Tibial nerve (tissue), 4 donors: ENCODE measurements around the gene GIT1. TPM values are rescaled to one million over a fixed set of nuclear protein-coding genes. Genes with fewer than 3 reads are reported as not detected.

Experiments
- DNase-seq, 2 donors: peaks; one replicate each; pipeline ENCODE4 v3.0.0-alpha.2; 2019; ENCODE audit warnings: low spot score in 2 of 2
- H3K27ac ChIP-seq, 4 donors: fragments of 200-600 bp; sonication (generic) in 3 of 4; one replicate each; pipeline ENCODE4 v1.5.1; 2017 to 2019; ENCODE audit warnings: mild to moderate bottlenecking in 1 of 4
- H3K27me3 ChIP-seq, 2 donors: fragments of 200-600 bp; sonication (generic) in 1 of 2; one replicate each; pipeline versions ENCODE4 v1.5.1 to v1.6.0; 2017 to 2019
- H3K36me3 ChIP-seq, 3 donors: fragments of 200-600 bp; sonication (generic); one replicate each; pipeline ENCODE4 v1.5.1; 2018 to 2019
- H3K4me1 ChIP-seq, 4 donors: fragments of 200-600 bp; sonication (generic) in 3 of 4; one replicate each; pipeline ENCODE4 v1.5.1; 2017 to 2019
- H3K4me3 ChIP-seq, 4 donors: fragments of 200-600 bp; sonication (generic) in 3 of 4; one replicate each; pipeline ENCODE4 v1.5.1; 2017 to 2019; ENCODE audit warnings: mild to moderate bottlenecking in 1 of 4, moderate library complexity in 1 of 4
- H3K9me3 ChIP-seq, 4 donors: fragments of 200-600 bp; sonication (generic) in 3 of 4; one replicate each; pipeline ENCODE4 v1.5.1; 2017 to 2019
- CTCF ChIP-seq, 5 experiments: fragments of 200-600 bp in 3 of 5; fragments of 450-650 bp in 2 of 5; sonication (generic) in 3 of 5; IDR thresholded peaks; one replicate each; pipeline ENCODE4 v1.5.1; 2016 to 2019; ENCODE audit warnings: antibody characterized with exemption in 5 of 5, mild to moderate bottlenecking in 3 of 5, moderate library complexity in 2 of 5
- EP300 ChIP-seq, 2 donors: sonication (generic); formaldehyde crosslinking; IDR thresholded peaks; one replicate each; pipeline ENCODE4 v1.6.1; 2017; ENCODE audit warnings: antibody characterized with exemption in 2 of 2, mild to moderate bottlenecking in 1 of 2
- POLR2A ChIP-seq, 2 donors: fragments of 450-650 bp; IDR thresholded peaks; one replicate each; pipeline ENCODE4 v1.6.1; 2017; ENCODE audit warnings: antibody characterized with exemption in 2 of 2, mild to moderate bottlenecking in 2 of 2, moderate library complexity in 2 of 2
- WGBS, 2 donors: methylation state at CpG; one replicate each; pipeline ENCODE4 v1.1.5; 2018; 5-methylcytosine and 5-hydroxymethylcytosine counted together
- total RNA-seq, 4 donors: library from RNA; depleted of rRNA; stranded (reverse); fragments of >200 nt; gene quantifications; one replicate each; pipeline ENCODE4 v1.1.0, GENCODE V29; 2016

The GIT1 gene
- total RNA-seq, 4 donors from 2014 or later = 51.3 to 100 (median 89.7) TPM

- WGBS, 2 donors = 0 to 3% methylated on average over 2 to 54 of the region's 77 CpGs
- H3K4me1 ChIP-seq = peaks cover 0 to 51% (median 24%) of the 10 kb centered on the region in 4 donors
Measured at GRCh38 chr17:29622337-29623282, 33.2 kb upstream of the GIT1 start, which contains the start of gene CORO6. Gene CORO6 (minus strand): TSS chr17:29622912. CDS start chr17:29621421, 1,491 bp downstream.

DNA sequence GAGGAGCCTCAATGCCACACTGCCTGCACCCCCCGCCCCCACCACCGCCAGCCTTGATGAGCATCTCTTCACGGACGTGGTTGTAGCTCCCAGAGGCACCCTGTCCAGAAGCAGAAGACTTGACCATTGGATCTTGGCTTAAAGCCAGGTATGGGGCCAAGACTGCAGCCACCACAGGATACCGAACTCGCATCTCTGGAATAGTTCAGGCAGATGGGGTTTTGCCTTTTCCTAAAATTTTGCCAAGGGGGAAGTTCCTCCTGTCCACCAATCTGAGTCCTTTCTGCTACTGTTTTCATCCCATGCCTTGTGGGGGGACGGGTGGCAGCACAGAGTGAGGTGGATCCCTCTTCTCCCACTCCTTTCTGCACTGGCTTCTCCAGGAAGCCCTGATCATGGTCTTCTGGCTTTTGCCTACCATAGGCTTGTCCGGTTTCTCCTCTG lies 32.3 kb upstream of the GIT1 start:
- H3K27ac ChIP-seq = peak overlapping the region; percentile 24 to 81 (median 36)

More at GRCh38 chr17:29622337-29623282, 33.2 kb upstream of the GIT1 start, which contains the start of gene CORO6:
- Histone ChIP-seq H3K4me3 (peak within 1 kb of the TSS; percentile 50 to 80 (median 66)), H3K9me3 (no peaks in the 10 kb centered on the region), H3K27me3 (no peaks in the 10 kb centered on the region), H3K36me3 (no peaks in the 10 kb centered on the region), H3K27ac (peak within 1 kb of the TSS; percentile 24 to 81 (median 36))
- peak; percentile 13 to 74 for TF ChIP-seq POLR2A (IDR thresholded peaks at IDR 0.05)
- peak in 1 of 2 donors; percentile 49 for TF ChIP-seq EP300 (IDR thresholded peaks at IDR 0.05)
- no peak for TF ChIP-seq CTCF (IDR thresholded peaks at IDR 0.05)
- DNase-seq = peak in 1 of 2 donors; percentile 60

DNA sequence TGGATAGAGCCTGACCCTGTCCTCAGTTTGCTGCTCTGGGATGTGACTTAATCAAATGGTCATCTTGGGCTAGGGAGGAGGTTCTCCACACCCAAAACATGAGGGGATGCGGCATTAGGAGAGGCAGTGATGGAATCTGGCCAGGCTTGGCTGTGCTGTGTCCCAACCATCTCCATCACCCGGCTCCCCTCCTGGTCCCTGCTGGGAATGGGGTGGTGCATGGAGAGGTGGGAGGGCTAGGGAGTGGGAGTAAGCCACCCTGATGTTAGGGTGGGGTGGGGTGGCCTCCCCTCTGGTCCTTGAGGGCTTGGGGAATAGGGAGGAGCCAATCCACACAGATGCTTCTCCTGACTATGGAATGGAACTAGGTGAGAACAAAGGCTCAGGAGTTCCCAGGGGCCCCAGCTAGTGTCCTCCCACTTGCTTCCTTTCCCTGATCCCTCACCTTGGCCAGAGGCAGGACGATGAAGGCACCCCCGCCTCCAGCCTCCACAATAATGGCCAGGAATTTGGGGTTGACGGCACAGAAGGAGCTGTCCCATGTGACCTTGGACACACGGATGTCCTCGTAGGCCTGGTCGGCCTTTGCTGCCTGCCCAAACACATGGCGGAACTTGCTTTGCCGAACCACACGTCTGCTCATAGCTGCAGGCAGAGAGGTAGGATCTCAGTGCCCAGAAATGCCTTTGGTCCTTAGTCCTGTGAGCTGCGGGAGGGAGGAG lies 31.5 kb upstream of the GIT1 start:
- H3K27ac ChIP-seq = no peak overlapping the region
- H3K4me1 ChIP-seq = peaks cover 0 to 67% (median 40%) of the 10 kb centered on the region in 4 donors
- DNase-seq = no peak
- TF ChIP-seq CTCF (IDR thresholded peaks at IDR 0.05) (no peak), EP300 (IDR thresholded peaks at IDR 0.05) (no peak), POLR2A (IDR thresholded peaks at IDR 0.05) (no peak)
- H3K36me3 ChIP-seq = no peaks in the 10 kb centered on the region
- H3K9me3 ChIP-seq = no peaks in the 10 kb centered on the region
- 92 to 96% methylated on average over 12 of the region's 12 CpGs for WGBS, 2 donors
- peaks cover 0 to 5% of the 10 kb centered on the region in 2 donors for H3K27me3 ChIP-seq
- H3K4me3 ChIP-seq = no peak overlapping the region

More for the DNA sequence above, 32.3 kb upstream of the GIT1 start:
- Histone ChIP-seq H3K9me3 (no peaks in the 10 kb centered on the region), H3K27me3 (peaks cover 0 to 5% of the 10 kb centered on the region in 2 donors), H3K36me3 (no peaks in the 10 kb centered on the region), H3K4me1 (peaks cover 0 to 59% (median 32%) of the 10 kb centered on the region in 4 donors), H3K4me3 (peak overlapping the region; percentile 50 to 80 (median 66))
- TF ChIP-seq POLR2A (IDR thresholded peaks at IDR 0.05) (no peak), CTCF (IDR thresholded peaks at IDR 0.05) (no peak), EP300 (IDR thresholded peaks at IDR 0.05) (no peak)
- DNase-seq = no peak
- WGBS, 2 donors = 50 to 71% methylated on average over 7 to 8 of the region's 8 CpGs

GRCh38 chr17:29620271-29620670 lies 30.8 kb upstream of the GIT1 start:
- H3K4me1 ChIP-seq = peaks cover 0 to 72% (median 43%) of the 10 kb centered on the region in 4 donors

DNA sequence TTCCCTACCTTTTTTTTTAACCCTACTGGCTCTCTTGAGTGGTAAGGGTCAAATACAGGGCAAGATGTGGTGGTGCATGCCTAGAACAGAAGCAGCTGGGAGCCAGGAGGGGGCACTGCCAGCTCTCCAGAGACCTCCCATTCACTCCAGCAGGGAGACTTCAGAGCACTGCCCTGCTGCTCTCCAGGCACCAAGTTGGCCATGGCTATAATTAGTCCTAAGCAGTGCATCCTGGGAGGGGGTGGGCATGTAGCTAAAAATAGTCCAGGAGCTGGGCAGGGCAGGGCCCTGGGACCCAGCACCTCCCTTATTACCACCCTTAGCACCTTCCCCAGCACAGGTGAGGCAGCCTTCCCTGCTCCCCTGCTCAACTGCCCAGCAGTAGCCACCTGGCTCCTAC lies 29.8 kb upstream of the GIT1 start:
- Histone ChIP-seq H3K27me3 (peaks cover 0 to 5% of the 10 kb centered on the region in 2 donors), H3K4me3 (no peak overlapping the region), H3K36me3 (no peaks in the 10 kb centered on the region), H3K9me3 (no peaks in the 10 kb centered on the region), H3K27ac (no peak overlapping the region), H3K4me1 (peaks cover 0 to 73% (median 51%) of the 10 kb centered on the region in 4 donors)
- no peak for DNase-seq
- TF ChIP-seq POLR2A (IDR thresholded peaks at IDR 0.05) (no peak), CTCF (IDR thresholded peaks at IDR 0.05) (peak in 1 of 5 experiments; percentile 20), EP300 (IDR thresholded peaks at IDR 0.05) (no peak)

More at GRCh38 chr17:29620271-29620670, 30.8 kb upstream of the GIT1 start:
- Histone ChIP-seq H3K27me3 (peaks cover 0 to 5% of the 10 kb centered on the region in 2 donors), H3K4me3 (no peak overlapping the region), H3K27ac (no peak overlapping the region), H3K9me3 (no peaks in the 10 kb centered on the region), H3K36me3 (no peaks in the 10 kb centered on the region)
- no peak for TF ChIP-seq EP300 (IDR thresholded peaks at IDR 0.05)
- DNase-seq = no peak
- WGBS, 2 donors = 93 to 96% methylated on average over 4 of the region's 4 CpGs
